Measurements from ENCODE around the gene ENOSF1. TPM values are rescaled to one million over a fixed set of nuclear protein-coding genes. Genes with fewer than 3 reads are reported as not detected.

Gene ENOSF1
- total and polyA plus RNA-seq, 2 donors (not counting 1 experiment from before 2014, with no cell fraction given) = 8.2 to 23.3 TPM

DNA sequence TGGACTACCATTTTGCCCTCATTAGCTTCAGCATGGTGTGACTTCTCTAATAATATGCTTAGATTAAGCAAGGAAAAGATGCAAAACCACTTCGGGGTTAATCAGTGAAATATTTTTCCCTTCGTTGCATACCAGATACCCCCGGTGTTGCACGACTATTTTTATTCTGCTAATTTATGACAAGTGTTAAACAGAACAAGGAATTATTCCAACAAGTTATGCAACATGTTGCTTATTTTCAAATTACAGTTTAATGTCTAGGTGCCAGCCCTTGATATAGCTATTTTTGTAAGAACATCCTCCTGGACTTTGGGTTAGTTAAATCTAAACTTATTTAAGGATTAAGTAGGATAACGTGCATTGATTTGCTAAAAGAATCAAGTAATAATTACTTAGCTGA lies 38.7 kb downstream of the ENOSF1 start:
- H3K79me2 ChIP-seq (ENCODE audit: control insufficient read depth, insufficient read depth, low read length) = no peaks in the 10 kb centered on the region
- H3K4me3 ChIP-seq (replicated peaks in 1 of 4; ENCODE audit: control extremely low read depth in 1 of 4, insufficient read depth in 1 of 4, low read depth in 3 of 4, low read length in 4 of 4) = no peak overlapping the region
- H3K4me1 ChIP-seq (ENCODE audit: control insufficient read depth, extremely low read depth, insufficient read depth, low read length) = no peaks in the 10 kb centered on the region
- no peak overlapping the region for H3K27ac ChIP-seq (ENCODE audit: insufficient read depth, low read length)
- no peak for TF ChIP-seq EZH2 (IDR thresholded peaks at IDR 0.05; ENCODE audit: low read length, missing control alignments)
- TF ChIP-seq, protein P1, sequence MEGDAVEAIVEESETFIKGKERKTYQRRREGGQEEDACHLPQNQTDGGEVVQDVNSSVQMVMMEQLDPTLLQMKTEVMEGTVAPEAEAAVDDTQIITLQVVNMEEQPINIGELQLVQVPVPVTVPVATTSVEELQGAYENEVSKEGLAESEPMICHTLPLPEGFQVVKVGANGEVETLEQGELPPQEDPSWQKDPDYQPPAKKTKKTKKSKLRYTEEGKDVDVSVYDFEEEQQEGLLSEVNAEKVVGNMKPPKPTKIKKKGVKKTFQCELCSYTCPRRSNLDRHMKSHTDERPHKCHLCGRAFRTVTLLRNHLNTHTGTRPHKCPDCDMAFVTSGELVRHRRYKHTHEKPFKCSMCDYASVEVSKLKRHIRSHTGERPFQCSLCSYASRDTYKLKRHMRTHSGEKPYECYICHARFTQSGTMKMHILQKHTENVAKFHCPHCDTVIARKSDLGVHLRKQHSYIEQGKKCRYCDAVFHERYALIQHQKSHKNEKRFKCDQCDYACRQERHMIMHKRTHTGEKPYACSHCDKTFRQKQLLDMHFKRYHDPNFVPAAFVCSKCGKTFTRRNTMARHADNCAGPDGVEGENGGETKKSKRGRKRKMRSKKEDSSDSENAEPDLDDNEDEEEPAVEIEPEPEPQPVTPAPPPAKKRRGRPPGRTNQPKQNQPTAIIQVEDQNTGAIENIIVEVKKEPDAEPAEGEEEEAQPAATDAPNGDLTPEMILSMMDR (conservative IDR thresholded peaks at IDR 0.05 in 1 of 2, IDR thresholded peaks at IDR 0.05 in 1 of 2; ENCODE audit: low read depth in 1 of 2, low read length in 2 of 2) = no peak
- no peak for DNase-seq (ENCODE audit: low read depth in 2 of 2)
- H3K36me3 ChIP-seq (ENCODE audit: control insufficient read depth, insufficient read depth, low read length) = peaks cover 22% of the 10 kb centered on the region
- no peaks in the 10 kb centered on the region for H3K27me3 ChIP-seq (ENCODE audit: control insufficient read depth, insufficient read depth, low read length)
- no peak overlapping the region for H3K4me2 ChIP-seq (ENCODE audit: extremely low read depth, insufficient read depth, low read length)
- no peak overlapping the region for H2AFZ ChIP-seq (ENCODE audit: low read length)
- H3K9me3 ChIP-seq (ENCODE audit: control insufficient read depth, insufficient read depth, low read depth, low read length) = no peaks in the 10 kb centered on the region
- no peak overlapping the region for H3K9ac ChIP-seq (ENCODE audit: insufficient read depth, low read length)
- no peaks in the 10 kb centered on the region for H4K20me1 ChIP-seq (ENCODE audit: control insufficient read depth, extremely low read depth, insufficient read depth, low read length)

DNA sequence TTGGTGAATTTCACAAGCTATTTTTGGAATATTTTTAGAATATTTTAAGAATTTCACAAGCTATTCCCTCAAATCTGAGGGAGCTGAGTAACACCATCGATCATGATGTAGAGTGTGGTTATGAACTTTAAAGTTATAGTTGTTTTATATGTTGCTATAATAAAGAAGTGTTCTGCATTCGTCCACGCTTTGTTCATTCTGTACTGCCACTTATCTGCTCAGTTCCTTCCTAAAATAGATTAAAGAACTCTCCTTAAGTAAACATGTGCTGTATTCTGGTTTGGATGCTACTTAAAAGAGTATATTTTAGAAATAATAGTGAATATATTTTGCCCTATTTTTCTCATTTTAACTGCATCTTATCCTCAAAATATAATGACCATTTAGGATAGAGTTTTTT lies 39.1 kb downstream of the ENOSF1 start:
- no peaks in the 10 kb centered on the region for H4K20me1 ChIP-seq (ENCODE audit: control insufficient read depth, extremely low read depth, insufficient read depth, low read length)
- H3K4me3 ChIP-seq (replicated peaks in 1 of 4; ENCODE audit: control extremely low read depth in 1 of 4, insufficient read depth in 1 of 4, low read depth in 3 of 4, low read length in 4 of 4) = no peak overlapping the region
- no peak for TF ChIP-seq EZH2 (IDR thresholded peaks at IDR 0.05; ENCODE audit: low read length, missing control alignments)
- TF ChIP-seq, protein P1 (conservative IDR thresholded peaks at IDR 0.05 in 1 of 2, IDR thresholded peaks at IDR 0.05 in 1 of 2; ENCODE audit: low read depth in 1 of 2, low read length in 2 of 2) = no peak
- no peak overlapping the region for H3K9ac ChIP-seq (ENCODE audit: insufficient read depth, low read length)
- H3K4me1 ChIP-seq (ENCODE audit: control insufficient read depth, extremely low read depth, insufficient read depth, low read length) = no peaks in the 10 kb centered on the region
- no peak overlapping the region for H3K4me2 ChIP-seq (ENCODE audit: extremely low read depth, insufficient read depth, low read length)
- H2AFZ ChIP-seq (ENCODE audit: low read length) = no peak overlapping the region
- peaks cover 22% of the 10 kb centered on the region for H3K36me3 ChIP-seq (ENCODE audit: control insufficient read depth, insufficient read depth, low read length)
- no peaks in the 10 kb centered on the region for H3K27me3 ChIP-seq (ENCODE audit: control insufficient read depth, insufficient read depth, low read length)
- H3K79me2 ChIP-seq (ENCODE audit: control insufficient read depth, insufficient read depth, low read length) = no peaks in the 10 kb centered on the region
- H3K27ac ChIP-seq (ENCODE audit: insufficient read depth, low read length) = no peak overlapping the region
- no peaks in the 10 kb centered on the region for H3K9me3 ChIP-seq (ENCODE audit: control insufficient read depth, insufficient read depth, low read depth, low read length)
- no peak for DNase-seq (ENCODE audit: low read depth in 2 of 2)

DNA sequence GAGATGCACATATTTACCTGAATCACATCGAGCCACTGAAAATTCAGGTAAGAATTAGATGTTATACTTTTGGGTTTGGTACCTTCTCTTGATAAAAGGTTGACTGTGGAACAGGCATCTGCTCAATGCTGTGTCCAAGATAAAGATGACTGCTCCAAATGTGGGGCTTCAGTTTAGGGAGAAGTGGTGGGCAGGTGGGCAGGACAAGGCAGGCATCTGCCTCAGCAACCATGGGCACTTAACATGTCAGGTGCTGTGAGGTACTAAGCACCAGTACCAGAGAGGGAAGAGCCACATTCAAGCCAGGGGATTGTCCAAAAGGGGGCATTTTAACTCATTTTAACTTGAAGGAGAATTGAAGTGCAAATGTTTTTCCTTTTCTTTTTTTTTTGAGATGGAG lies 41.0 kb downstream of the ENOSF1 start:
- H2AFZ ChIP-seq (ENCODE audit: low read length) = no peak overlapping the region
- no peaks in the 10 kb centered on the region for H3K4me1 ChIP-seq (ENCODE audit: control insufficient read depth, extremely low read depth, insufficient read depth, low read length)
- H3K27ac ChIP-seq (ENCODE audit: insufficient read depth, low read length) = no peak overlapping the region
- peaks cover 3% of the 10 kb centered on the region for H3K79me2 ChIP-seq (ENCODE audit: control insufficient read depth, insufficient read depth, low read length)
- no peak for DNase-seq (ENCODE audit: low read depth in 2 of 2)
- no peak overlapping the region for H3K4me2 ChIP-seq (ENCODE audit: extremely low read depth, insufficient read depth, low read length)
- no peak overlapping the region for H3K9ac ChIP-seq (ENCODE audit: insufficient read depth, low read length)
- H3K36me3 ChIP-seq (ENCODE audit: control insufficient read depth, insufficient read depth, low read length) = peaks cover 20% of the 10 kb centered on the region
- no peaks in the 10 kb centered on the region for H3K9me3 ChIP-seq (ENCODE audit: control insufficient read depth, insufficient read depth, low read depth, low read length)
- no peaks in the 10 kb centered on the region for H3K27me3 ChIP-seq (ENCODE audit: control insufficient read depth, insufficient read depth, low read length)
- no peaks in the 10 kb centered on the region for H4K20me1 ChIP-seq (ENCODE audit: control insufficient read depth, extremely low read depth, insufficient read depth, low read length)
- no peak for TF ChIP-seq EZH2 (IDR thresholded peaks at IDR 0.05; ENCODE audit: low read length, missing control alignments)
- TF ChIP-seq, protein P1 (conservative IDR thresholded peaks at IDR 0.05 in 1 of 2, IDR thresholded peaks at IDR 0.05 in 1 of 2; ENCODE audit: low read depth in 1 of 2, low read length in 2 of 2) = no peak
- H3K4me3 ChIP-seq (replicated peaks in 1 of 4; ENCODE audit: control extremely low read depth in 1 of 4, insufficient read depth in 1 of 4, low read depth in 3 of 4, low read length in 4 of 4) = no peak overlapping the region
